ENCODE measurements around the gene P3H3. TPM values are rescaled to one million over a fixed set of nuclear protein-coding genes. Genes with fewer than 3 reads are reported as not detected.

The P3H3 gene
- total and polyA plus RNA-seq, 2 of the 4 experiments (the other 2 are of a cell fraction), result 27.8 to 83.9 TPM

DNA sequence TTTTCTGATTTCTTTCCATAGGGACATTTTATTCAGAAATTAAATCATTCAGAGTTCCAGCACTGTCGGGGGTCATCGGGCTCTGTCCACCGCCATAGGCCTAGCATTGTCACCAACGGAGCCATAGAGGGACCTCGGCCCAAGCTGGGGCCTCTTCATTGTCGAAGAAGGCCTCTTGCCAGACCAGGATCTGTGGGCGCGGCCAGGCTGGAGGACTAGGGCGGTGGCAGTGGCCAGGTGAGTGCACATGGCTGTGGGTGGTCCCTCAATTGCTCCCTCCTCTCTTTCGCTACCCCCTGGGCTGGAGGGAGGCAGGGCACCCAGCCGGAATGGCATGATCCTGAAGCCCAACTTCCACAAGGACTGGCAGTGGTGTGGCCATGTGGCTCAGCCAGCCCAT is 55.5 kb downstream of the P3H3 start:
- Histone ChIP-seq H2BK15ac (ENCODE audit: low read depth, low read length) (no peak overlapping the region), H3K14ac (replicated peaks; ENCODE audit: low read depth, low read length) (no peak overlapping the region), H4K20me1 (ENCODE audit: insufficient read depth, low read length) (no peaks in the 10 kb centered on the region), H3K4me3 (ENCODE audit: insufficient read depth, low read depth, low read length) (no peak overlapping the region), H3K4ac (ENCODE audit: low read depth, low read length) (no peak overlapping the region), H3K27ac (ENCODE audit: insufficient read depth, low read length) (no peak overlapping the region), H4K5ac (ENCODE audit: low read depth, low read length) (no peak overlapping the region), H3K36me3 (ENCODE audit: control insufficient read depth, insufficient read depth, low read length) (peaks cover 17% of the 10 kb centered on the region), H3K18ac (ENCODE audit: low read depth, low read length) (no peak overlapping the region), H2BK20ac (ENCODE audit: low read depth, low read length) (no peak overlapping the region), H4K8ac (ENCODE audit: low read depth in 2 of 2, low read length in 2 of 2) (no peak overlapping the region), H3K4me2 (ENCODE audit: low read depth, low read length) (no peak overlapping the region), H2AK5ac (ENCODE audit: low read depth, low read length) (no peak overlapping the region), H2BK120ac (ENCODE audit: low read depth, low read length) (no peak overlapping the region), H3K23ac (ENCODE audit: low read depth, low read length) (no peak overlapping the region), H3K9me3 (ENCODE audit: control insufficient read depth, insufficient read depth, low read length) (no peaks in the 10 kb centered on the region), H3K9me1 (ENCODE audit: insufficient read depth, low read length) (0 out of 2 replicates have a peak, but pooled peaks cover 8% of the 10 kb centered on the region), H4K91ac (ENCODE audit: insufficient read depth, low read depth, low read length) (no peak overlapping the region), H3K79me1 (ENCODE audit: low read depth in 1 of 2, low read length in 2 of 2) (peaks cover 4 to 5% of the 10 kb centered on the region in 2 experiments; a peak in 2 of 4 replicates), H3K56ac (ENCODE audit: extremely low read depth, insufficient read depth, low read length) (no peak overlapping the region), H2BK5ac (ENCODE audit: low read depth, low read length, poor library complexity, severe bottlenecking) (no peak overlapping the region), H3K27me3 (ENCODE audit: control insufficient read depth, insufficient read depth, low read length) (no peaks in the 10 kb centered on the region), H2AK9ac (replicated peaks; ENCODE audit: low read depth, low read length, poor library complexity) (peak overlapping the region; percentile 31), H3K9ac (ENCODE audit: low read depth, low read length) (no peak overlapping the region), H3K4me1 (ENCODE audit: control insufficient read depth, insufficient read depth, low read length) (no peaks in the 10 kb centered on the region), H2AFZ (replicated peaks; ENCODE audit: low read length, poor library complexity) (no peak overlapping the region)
- in situ Hi-C loops (cut with MboI; ENCODE audit: low sequenced_read_pairs), result no loop called here
- ATAC-seq (ENCODE audit: low read depth), result no peak
- dilution Hi-C loops (cut with HindIII; ENCODE audit: low sequenced_read_pairs, unreplicated experiment), result no loop called here
- no TSS peak for BruUV-seq (replicated peaks)
- CTCF ChIA-PET, result no interaction called here
- intact Hi-C loops (cut with micrococcal nuclease), result no loop called here
- no peak for DNase-seq
- POLR2A ChIA-PET (ENCODE audit: unreplicated experiment), result no interaction called here
- WGBS, 2 experiments (ENCODE audit: extremely low coverage in 2 of 2, insufficient read length in 1 of 2), result 91% methylated on average over 7 of the region's 11 CpGs; no CpG with 5 or more reads in 1 of the 2 experiments
- TF ChIP-seq MAFK (IDR thresholded peaks at IDR 0.05; ENCODE audit: low read depth, low read length) (no peak), MXI1 (IDR thresholded peaks at IDR 0.05; ENCODE audit: borderline replicate concordance, low read depth, low read length) (no peak), MAZ (IDR thresholded peaks at IDR 0.05; ENCODE audit: borderline replicate concordance, low read depth, low read length) (no peak)
